T-helper 1 cell (primary cell): ENCODE data around the gene PAX1.

ENCODE experiments used
- DNase-seq, 5 donors: peaks; one replicate each; pipeline ENCODE4 v3.0.0-alpha.2; 2012 to 2020
- total RNA-seq, 4 donors: gene quantifications; one replicate each; lab custom pipeline; 2026; lab: John Stamatoyannopoulos, UW

PAX1 gene
- 0 reads per million in 4 donors for total RNA-seq

DNA sequence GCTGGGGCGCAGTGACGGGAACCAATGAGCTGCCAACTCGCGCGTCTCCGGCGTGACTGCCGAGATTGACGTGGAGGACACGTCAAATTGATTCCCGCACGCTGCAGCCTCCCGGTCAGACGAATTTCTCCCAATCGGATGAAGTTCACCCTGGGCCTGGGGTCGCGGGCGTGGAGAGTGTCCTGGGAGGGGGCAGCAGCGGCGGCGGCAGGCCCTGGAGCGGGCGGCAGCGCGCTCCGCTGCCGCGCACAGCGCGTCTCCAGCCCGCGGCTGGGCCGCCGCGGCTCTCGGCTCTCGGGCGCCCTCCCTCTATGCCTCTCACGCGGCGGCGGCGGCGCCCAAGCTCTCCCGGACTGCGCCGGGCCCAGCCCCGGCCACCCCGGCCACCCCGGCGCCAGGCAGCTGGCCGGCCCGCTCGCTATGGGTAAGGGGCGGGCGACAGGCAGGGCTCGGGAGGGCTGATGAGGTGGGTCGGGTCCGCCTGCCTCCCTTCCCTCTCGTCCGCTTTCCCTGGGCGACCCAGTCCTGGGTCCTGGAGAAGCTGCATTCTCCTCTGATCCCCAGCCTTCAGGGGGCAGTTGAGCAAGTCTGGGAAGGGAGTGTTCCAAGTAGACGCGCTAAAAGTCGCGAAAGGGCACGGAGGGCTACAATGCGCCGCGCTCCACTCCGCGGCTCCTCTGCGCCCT, at the start of gene PAX1:
TSS of gene PAX1 (plus strand) at position 90 of the 686 bp plus-strand sequence. CDS start at position 139, 49 bp downstream.
- DNase-seq, result no peak

GRCh38 chr20:21656308-21657067, 49.0 kb upstream of the PAX1 start:
- DNase-seq, result no peak

- DNase-seq, result no peak
Measured at GRCh38 chr20:21661488-21662055, 43.9 kb upstream of the PAX1 start.

DNA sequence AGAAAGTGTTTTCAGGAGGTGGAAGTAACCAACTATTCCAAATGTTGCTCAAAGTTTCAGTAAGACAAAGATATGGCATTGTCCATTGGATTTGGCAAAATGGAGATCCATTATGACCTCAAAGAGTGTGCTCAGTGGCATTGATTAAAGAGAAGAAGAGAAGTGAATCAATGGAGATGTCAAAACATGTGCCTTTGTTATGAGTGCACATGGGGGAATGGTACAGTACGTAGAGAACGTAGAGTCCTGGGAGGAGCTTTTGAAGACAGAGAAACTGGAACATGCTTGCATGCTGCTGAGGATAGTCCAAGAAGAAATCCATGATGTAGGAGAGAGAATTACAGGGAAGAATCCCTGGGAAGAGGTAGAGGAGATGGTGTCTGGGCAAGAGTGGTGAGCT, 42.0 kb upstream of the PAX1 start:
- no peak for DNase-seq

DNA sequence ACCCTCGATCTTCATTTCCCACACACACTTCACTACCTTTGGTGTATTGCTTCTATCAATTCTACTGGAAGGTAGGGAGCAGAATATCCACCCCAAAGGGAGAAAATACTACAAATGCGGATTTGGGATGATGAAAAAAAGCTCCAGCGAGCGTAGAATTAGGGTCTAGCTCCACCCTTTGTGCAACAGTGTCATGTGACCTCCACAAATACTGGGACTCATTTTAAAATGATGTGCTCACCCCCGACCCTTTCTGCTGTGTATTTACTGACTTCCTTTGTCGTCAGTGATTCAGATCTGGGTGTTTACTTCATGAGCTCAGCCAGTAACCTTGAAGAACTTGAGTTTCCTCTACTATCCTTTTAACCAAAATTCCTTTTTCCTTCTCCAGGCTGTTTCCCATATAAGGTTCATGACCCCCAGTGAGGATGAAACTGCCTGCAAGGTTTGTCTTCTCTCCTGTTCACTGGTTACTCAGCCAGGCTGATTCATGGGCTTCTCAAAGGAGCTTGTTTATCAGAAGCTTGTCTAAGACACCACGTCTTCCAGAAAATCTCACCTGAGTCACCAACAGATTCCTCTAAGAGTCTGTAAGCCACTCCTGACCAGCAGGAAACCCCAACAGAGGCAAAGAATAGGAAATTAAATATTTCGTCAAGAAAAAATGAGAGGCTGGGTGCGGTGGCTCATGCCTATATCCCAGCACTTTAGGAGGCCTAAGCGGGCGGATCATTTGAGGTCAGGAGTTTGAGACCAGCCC, 39.6 kb upstream of the PAX1 start:
- no peak for DNase-seq

DNA sequence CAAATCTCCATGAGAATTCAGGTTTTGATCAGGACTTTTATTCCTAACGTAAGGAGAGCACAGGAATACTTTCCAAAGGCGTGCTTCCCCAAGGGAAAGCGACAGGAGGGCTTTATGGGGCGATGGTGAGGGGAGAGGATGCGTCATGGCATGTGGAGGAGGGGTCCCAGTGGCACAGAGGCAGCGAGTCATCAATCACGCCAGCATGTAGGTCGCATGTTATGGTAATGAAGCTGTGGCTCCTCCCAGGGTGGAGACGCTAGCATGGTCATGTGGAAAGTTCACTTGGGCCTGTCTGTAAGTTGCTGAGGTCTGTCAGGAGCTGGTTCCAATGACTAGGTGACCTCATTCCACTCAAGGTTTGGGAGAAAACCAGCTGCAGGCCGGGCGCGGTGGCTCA, 35.3 kb upstream of the PAX1 start:
- no peak for DNase-seq

GRCh38 chr20:21670981-21671380, 34.5 kb upstream of the PAX1 start:
- no peak for DNase-seq

- no peak for DNase-seq
Measured at GRCh38 chr20:21677261-21677660, 28.2 kb upstream of the PAX1 start.

DNA sequence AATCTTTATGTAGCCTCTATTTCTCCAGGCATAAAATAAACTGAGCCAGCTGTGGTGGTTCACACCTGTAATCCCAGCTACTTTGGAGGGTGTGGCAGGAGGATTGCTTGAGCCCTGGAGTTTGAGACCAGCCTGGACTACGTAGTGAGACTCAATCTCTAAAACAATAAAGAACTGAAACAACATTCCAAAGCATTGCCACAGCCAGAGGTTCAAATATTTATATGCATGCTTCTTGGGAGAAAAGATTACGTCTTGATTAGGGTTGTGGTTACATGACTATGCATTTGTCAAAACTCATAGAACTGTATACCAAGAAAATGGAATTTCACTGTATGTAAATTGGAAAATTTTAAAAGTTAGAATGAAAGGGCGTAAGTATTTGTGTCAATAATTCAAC, 27.7 kb upstream of the PAX1 start:
- no peak for DNase-seq

DNA sequence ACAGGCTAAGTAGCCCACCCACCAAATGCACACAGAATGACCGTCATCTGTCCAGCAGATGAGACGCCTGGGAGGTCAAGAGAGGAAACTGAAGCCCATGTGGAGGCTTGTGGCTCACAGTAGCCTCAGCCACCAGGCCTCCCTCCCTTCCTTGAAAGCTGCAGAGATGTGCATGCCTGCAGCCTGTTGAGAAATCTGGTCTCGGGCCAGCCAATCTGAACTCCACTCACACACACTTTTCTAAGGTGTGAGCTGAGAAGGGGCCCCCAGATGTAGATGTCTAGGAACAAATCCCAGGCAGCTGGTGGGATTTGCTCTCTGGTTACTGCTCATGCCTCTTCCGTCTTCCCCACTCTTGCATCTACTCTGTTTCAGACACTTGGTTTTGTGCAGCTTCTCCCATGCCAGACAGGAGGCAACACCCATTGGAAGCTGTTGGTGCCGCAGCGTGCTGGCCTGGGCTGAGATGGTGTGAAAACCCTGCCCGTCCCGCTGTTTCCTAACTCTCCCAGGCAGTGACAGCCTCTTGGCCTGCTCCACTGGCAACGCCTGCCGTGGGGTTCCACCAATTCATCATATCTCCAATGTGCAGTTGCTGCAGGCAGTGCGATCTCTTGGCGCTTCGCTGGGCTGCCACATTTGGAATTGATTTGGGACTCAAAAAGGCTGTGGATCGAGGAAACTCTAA, 24.1 kb upstream of the PAX1 start:
- DNase-seq, result no peak

DNA sequence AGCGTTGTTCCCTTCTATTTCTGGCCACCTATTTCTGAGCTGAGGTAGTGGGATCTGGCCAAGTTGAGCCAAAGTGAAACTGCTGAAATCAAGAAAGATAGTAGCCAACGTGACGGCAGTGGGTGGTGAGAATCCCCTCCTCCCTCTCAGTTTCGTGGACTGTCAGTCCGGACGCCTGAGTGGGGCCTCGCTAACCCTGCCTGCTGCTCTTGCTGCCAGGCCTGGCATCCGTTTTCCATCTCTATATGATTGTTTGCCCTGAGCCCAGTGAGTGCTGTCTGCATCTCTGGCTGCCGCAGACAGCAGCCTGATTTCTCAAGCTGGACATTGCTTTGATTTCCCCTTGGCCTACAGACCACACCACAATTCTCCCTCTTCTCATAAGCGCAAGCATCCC, 23.5 kb upstream of the PAX1 start:
- DNase-seq, result no peak

- DNase-seq, result no peak
Measured at GRCh38 chr20:21682521-21682954, 22.9 kb upstream of the PAX1 start.

GRCh38 chr20:21684671-21685070, 20.8 kb upstream of the PAX1 start:
- DNase-seq, result no peak

- DNase-seq, result no peak
Measured at GRCh38 chr20:21685981-21686380, 19.5 kb upstream of the PAX1 start.

DNA sequence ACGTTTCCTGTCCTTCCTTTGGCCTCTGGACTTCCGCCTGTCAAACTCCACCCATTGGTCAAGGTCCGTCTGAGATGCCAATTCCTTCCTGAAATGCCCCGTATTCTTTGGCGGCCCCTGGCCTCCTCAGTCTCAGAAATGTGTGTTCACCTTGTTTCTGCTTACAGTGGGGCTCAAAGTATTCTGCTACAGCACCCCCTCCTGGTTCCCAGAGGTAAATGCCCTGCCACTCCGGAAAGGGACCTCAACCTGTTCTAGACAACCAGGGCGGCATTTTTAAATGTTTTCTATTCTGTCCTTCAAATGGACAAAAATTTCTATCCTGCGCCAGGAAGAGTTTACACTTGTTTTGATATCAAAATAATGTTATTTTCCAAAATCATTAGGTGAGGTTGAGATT, 12.1 kb upstream of the PAX1 start:
- no peak for DNase-seq

- no peak for DNase-seq
Measured at GRCh38 chr20:21698494-21699215, 6.8 kb upstream of the PAX1 start.

DNA sequence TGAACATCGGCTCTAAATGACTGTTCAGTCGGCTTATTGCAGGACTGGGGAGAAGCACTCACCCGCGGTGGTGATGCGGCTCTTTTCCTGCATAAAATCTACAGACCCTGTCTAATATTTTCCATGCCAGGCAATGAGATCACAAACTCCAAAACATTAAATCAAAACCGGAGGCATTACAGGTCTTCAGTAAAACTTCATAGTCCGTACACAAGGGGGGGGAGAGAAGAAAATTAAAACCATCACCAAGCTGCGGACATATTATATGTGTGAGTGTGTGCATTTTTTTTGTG, 6.3 kb upstream of the PAX1 start:
- DNase-seq, result no peak

DNA sequence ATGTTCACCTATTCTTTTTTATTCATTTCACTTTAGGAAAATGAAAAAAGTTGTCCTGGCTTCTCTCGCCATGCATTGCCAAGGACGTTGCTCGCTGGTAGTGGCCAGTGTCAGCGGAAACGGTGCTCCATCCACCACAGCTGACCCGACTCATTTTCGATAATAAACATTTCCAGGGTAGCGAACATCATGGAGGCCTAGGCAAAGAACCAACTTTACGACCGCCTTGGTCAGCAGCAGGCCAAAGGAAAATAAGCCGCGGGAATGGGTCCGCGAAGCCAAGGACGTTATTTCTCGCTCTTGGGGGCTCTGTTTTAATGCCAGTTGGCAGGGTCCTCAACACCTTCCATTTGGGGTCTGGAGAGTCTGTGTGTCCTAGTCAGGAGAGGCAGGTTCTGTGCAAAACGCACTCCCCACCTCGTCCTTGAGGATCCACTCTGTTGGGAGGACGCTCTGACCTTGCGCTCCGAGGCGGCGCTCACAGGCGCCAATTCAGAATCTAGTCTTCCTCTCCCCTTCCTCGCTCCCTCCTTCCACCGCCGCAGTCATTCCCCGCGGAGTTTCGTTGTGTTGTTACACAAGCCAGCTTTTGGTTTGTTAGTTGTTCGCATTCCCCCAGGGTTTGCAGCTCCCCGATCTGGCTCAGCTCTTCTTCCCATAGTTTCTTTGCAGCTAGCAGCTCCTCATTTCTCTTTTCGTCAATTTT, 4.1 kb upstream of the PAX1 start:
- no peak for DNase-seq

GRCh38 chr20:21702016-21702415, 3.4 kb upstream of the PAX1 start:
- DNase-seq, result no peak

DNA sequence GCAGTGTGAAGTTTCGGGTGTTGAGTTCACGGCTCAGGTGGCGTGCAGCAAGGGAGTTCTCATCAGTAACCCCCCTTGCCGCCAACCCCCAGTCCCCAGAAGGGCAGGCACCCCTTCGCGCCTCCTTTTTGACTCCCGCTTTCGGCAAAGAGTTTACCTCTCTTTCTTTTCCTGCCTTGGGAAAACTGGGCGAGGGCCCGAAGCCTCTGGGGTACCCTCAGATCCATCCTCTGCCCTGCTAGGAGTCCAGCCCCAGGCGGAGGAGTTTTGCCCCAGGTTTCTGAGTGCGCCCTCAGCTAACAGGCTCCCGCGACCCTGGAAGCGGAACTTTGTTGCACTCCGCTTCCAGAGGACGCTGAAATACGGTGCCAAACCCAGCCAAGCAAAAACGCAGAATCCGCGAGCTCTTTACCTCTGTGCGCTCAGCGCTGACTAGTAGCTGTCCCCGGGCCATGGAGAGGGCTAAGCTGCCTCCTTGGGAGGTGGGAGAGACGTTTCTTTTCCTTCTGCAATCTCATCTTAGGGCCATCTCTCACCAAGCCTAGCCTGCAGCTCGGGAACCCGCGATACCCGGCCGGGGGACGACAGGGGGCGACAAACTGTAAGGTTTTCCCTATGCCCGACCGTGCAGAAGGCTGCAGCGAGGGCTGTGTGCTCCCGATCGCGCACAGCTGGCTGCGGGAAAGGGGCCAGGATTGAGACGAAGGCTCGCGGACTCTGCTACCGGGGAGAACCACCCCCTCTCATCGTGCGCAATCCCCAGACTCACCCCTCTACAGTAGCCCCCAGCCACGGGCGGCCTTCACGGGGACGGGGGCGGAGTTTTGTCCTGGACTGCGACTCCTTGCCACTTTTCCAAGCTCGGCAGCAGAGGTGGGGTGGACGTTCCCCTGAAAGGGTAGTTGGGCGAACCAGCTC, 2.7 kb upstream of the PAX1 start:
- DNase-seq, result peak in 1 of 5 donors; percentile 16
